Fibroblast of skin of left biceps (primary cell): ENCODE results near the gene SRRM3.
"Not testable (repeated sequence)": the region's sequence is repeated elsewhere in the genome, so short reads cannot be mapped to it uniquely, and the experiment has no call there.

Experiments used
- DNase-seq, 2 experiments: peaks; one replicate each; pipeline ENCODE4 v3.0.0-alpha.2; 2013; ENCODE audit warnings: low read depth in 2 of 2

SRRM3 gene

DNA sequence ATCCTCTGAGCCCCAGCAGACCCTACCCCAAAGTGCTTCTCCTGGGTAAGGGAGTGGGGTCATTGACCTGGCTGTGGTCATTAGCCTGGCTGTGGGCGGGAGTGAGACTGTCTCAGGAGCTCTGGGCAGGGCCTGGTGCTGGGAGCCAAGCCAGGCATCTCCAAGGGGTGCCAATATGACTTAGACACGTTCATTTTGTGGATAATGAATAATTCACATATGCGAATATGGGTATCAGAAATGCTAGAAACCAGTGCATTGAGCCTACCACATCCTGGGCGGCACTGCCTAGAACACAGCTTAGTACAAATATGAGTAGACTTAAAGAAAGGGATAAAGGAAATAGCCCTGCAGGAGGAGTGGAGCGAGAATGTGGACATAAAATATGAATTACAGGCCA, 14.4 kb upstream of the SRRM3 start:
- DNase-seq, result no peak

DNA sequence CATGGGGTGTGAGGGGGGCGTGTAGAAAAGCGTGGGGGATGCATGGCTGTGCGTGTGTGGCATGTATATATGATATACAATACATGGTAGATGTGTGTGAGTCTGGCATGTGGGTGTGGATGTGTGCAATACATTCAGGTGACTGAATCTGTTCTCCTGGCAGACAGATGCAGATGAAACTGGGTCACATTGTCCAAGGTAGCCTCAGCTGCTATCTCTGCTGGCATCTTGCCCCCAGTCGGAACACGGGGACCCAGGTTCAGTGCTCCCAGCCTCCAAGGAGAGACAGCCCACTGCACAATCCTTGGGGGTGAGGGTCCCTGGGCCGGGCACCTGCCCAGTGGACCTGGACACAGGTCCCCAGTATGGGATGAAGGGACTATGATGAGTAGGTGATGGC, 12.4 kb upstream of the SRRM3 start:
- DNase-seq, result no peak

DNA sequence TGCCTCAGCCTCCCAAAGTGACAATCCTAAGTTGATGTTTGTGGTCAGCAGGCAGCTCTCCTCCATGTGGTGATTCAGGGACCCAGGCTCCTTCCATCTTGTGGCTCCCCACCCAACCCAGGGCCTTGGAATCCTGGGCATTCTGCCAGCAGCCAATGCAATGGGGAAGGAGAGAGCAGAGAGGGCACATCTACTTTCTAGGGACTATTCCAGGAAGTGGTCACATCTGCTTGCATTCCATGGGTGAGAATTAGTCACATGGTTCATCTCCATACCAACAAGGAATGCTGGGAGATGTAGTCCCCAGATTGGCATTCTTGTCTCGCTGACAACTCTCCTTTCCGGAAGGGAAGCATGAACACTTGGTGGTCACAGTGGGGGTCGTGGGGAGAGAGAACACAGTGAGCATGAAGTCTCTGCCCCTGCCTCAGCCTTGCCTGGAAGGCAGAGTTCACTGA, 9.9 kb upstream of the SRRM3 start:
- no peak for DNase-seq

DNA sequence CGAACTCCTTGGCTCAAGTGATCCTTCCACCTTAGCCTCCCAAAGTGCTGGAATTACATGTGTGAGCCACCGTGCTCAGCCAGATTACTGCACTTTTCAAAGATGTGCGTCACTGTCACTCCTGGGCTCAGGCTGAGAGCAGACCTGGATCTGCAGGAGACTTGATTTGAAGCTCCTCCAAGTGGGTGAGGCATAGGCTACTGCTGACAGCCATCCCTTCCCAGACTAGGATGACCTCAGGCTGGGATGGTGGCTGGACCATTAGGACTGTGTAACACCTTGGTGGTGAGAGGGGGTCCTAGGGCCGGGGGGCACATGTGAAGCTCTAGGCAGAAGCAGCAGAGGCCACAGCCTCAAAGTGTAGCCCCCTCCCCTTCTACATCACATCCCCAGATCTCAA, 8.2 kb upstream of the SRRM3 start:
- DNase-seq, result no peak

DNA sequence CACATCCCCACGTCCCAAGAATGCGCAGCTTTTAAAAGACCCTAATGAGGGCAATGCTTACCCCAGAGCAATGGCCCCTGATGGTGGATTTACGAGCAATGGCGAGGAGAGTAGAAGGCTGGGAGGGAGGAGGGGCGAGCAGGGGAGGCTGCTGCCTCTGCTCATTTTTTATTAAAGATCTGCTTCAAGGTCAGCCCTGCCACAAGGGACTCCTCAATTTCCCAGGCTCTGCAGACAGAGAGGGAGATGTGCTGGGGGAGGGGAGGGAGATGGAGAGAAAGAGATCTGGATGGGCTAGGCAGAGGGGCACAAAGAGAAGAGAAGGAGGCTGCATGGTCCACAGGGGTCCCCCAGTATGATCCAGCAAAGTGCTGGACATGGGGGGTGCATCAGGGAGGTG, 7.8 kb upstream of the SRRM3 start:
- no peak for DNase-seq

DNA sequence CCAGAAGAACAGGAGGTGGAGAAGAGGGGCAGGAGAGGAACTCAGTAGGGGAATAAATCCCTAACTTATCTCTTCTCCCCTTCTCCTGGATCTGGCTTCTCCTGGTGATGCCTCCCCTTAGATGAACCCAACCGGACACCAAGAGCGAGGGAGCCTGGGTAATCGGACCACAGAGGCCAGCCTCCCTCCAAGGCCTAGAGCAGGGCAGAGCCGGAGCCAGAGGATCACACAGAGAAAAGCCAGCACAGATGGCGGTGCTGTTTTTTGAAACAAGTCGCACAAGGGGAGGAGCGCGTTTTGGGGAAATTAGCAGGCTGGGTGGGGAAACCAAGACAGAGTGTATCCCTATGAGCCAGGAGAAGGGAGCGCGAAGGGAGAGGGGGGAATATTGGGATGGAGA, 4.9 kb upstream of the SRRM3 start:
- no peak for DNase-seq

DNA sequence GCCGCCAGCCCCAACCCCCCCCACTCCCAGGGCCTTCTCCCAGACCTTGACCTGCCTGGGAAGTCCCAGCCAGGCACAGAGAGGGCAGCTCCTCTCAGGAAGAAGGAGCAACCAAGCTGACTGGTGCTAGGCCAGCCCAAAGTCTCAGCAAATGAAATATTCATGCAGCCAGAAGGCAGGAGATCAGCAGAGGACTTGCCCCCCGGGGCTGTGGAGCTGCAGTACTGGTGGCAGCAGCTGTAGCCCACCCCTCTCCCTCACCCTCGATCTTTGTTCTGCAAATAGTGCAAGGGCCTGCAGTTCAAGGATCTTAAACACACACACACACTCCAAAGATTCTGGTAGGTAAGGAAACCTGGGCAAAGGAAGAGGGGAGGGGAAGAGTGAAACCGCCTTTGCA, 3.5 kb upstream of the SRRM3 start:
- no peak for DNase-seq

DNA sequence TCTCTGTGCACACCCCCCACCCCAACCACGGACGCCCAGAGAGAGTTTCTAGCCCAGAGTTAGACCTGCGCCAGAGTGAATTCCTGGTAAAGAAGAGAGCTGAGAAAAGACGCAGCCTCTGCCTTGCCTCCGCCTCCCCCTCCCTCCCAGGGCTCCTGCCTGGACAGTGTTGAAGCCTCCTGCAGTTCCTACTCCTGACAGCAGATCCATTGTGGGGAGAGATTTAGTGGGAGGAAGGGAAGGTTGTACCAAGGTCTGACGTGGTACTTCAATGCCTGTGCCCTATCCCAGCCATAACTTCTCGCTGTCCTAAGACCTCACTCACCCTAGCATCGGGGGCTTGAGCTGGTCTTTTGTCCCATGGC, 952 bp downstream of the SRRM3 start:
- no peak for DNase-seq

DNA sequence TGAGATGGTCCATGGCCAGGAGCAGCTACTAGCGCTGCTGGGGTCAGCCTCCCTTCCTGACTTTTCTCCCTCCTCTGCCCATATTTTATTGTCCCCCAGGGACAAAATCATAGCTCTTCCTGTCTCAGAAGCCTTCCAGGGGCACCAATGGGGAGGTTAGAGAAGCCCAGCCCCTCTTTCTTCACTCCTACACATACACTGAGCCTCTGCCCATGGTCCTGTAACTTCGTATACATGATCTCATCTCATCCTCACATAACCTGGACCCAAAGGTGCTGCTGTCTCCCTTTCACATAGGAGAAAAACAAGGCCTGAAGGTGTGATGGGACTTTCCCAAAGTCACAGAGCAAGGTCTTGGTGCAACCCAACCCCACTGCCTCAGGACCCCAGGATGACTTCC, 2.5 kb downstream of the SRRM3 start:
- DNase-seq, result no peak

DNA sequence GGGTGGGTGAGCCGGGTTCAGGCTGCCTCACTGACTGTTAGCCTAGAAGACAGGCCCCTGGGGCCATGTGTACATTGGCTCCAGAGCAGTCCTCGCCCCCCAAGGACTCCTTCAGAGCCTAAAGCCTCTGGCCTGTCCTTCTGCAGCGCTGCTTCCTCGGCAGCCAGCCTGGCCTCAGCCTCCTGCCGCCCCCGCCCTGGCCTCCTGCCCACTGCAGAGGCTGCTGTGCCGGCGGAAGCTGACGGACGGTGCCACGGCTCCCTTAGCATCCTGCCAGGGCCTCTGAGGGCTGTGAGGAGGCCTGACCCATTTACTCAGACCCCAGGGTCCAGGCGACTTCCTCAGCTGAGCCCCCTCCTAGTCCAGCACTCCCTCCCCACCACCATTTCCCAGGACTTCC, 4.9 kb downstream of the SRRM3 start:
- no peak for DNase-seq

DNA sequence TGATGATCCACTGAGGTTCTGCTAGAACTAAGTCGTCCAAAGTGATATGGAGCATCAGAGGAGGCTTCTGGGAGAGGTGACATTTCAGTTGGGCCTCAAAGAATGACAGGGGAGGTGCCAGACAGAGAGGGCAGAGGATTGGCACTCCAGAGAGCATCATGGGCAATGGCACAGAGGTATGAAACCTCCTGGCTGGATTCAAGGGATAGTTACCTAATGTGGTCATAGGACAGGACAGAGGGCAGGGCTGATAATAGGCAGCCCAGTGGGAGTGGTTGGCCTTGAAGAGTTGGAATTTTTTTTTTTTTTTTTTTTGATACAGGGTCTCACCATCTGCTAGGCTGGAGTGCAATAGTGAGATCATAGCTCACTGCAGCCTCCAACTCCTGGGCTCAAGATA, 7.6 kb downstream of the SRRM3 start:
- DNase-seq, result no peak

DNA sequence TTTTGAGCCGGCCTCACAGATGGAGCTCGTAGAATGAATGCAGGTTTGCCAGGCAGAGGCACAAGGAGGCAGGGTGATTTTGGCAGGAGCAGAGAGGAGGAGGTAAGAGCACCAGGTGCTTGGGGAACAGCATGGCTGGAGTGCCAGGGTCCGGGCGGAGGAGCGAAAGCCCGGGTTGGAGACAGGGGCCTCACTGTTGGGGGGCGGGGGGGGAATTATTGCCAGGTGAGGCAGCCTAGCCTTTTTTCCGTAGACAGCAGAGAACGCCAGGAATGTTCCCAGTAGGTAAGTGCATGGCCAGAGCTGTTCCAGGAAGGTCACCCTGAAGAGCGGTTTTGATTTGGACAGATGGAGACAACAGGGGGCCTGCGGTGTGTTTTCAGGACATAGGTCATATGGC, 9.5 kb downstream of the SRRM3 start:
- DNase-seq, result no peak

DNA sequence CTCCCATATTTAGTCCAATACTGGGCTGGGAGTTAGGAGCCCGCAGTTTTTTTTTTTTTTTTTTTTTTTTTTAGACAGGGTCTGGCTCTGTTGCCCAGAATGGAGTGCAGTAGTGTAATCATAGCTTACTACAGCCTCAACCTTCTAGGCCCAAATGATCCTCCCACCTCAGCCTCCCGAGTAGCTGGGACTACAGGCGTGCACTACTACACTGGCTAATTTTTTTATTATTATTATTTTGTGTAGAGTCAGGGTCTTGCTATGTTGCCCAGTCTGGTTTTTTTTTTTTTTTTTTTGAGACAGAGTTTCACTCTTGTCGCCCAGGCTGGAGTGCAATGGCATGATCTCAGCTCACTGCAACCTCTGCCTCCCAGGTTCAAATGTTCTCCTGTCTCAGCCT, 13.7 kb downstream of the SRRM3 start:
- not testable (repeated sequence) for DNase-seq

DNA sequence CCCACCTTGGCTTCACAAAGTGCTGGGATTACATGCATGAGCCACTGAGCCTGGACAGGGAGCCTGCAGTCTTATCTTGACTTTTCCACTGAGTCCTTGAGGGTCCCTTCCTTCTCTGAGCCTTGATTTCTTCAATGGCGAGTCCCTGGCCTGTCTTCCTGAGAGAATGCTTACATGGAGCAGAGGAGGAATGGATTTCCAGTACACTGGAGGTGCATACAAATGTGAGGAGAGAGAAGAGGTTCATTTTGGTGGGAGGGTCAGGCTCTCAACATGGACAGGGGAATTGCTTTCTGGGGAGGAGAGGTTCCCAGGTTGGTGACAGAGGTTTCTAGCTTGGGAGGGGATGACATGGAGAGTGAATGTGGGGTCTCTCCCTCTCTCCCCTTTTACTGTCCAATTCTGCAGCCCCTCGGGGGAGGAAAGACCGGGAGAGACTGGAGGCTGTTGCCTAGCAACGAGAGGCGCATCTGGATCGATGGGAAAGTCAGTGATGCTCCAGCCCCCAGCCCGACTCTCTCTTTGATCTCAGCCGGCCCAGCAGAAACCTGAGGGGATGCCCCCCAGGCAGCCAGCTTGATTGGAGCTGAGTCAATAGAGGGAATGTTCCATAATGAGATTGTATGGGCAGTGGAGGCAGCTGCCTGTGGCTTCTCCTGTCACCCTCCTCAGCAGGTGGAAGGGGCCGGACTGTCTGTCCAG, 14.8 kb downstream of the SRRM3 start:
- DNase-seq, result no peak

DNA sequence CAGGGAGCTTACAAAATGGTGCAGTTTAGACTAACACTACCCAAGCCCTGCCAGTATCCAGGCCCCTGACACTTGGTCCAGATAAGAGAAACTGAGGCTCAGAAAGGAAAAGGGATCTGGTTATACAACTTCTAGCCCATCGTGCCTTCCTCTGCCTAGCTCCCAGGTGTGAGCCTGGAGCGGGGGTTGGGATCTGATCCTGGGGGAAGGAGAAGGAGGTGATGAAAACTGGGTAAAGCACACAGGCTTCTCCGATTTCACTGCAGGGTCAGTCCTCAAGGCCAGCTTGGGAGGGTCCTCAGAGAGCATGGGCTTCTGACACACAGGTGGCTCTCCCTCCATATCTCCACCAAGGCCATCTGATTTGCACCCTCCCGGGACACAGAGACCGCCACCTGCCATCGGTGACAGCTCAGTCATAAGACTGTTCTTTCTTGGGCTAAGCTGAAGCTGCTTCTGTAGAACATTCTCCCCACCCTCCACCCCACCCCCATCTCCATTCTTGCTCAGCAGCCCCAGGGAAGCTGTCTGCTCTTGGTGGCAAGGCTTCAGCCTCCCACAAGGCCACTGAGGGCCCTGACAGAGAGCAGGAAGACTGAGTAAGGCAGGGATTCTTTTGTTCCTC, 16.4 kb downstream of the SRRM3 start:
- no peak for DNase-seq

DNA sequence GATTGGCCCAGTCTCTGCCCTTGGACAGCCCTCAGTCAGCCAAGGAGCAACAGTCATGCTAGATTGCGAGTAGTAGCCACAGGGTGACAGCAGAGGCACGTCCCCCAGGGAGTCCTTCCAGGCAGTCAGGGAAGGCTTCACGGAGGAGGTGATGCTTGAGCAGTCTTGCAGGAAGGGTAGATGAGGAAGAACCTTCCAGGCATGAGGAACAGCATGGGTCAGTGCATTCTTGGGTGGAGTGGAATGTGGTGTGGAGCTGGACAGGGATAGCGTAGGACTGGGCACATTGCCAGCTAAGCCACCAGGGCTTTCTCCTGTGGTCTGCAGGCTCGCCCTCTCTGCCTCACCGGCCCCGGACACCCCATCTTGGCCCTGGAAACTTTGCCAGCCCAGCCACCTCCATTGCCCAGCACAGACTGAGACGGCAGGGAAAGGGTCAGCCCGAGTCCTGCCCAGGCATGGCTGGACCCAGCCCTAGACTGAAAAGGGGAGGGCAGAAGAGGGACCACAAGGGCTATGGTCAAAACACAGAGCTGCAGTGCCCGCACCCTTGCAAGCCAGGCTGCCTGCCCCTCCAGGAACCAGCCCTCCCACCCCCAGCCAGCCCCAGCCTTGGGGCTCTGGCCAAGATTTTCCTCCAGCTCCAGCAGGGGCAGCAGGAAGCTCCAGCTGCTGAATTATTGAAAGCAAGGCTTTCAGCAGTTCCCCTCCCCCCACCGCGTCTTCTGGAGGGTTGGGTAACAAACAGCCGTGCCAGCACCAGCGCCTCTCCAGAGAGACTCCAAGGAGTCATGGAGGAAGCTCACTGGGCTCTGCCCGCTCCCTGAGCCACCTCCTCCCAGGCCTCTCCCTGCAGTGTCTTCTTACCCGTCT, 18.7 kb downstream of the SRRM3 start:
- DNase-seq, result no peak

DNA sequence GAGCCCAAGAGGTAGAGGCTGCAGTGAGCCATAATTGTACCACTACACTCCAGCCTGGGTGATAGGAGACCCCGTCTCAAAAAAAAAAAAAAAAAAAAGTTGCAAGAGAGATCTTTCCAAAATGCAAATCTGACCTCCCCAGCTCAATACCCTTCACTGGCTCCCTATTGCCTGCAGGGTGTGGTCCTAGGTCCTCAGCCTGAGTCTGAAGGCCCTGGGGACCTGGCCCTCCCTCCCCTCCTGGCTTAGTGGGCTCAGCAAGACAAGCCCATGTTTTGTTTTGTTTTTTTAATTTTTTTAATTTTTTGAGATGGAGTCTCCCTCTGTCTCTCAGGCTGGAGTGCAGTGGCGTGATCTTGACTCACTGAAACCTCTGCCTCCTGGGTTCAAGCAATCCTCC, 20.6 kb downstream of the SRRM3 start:
- no peak for DNase-seq

DNA sequence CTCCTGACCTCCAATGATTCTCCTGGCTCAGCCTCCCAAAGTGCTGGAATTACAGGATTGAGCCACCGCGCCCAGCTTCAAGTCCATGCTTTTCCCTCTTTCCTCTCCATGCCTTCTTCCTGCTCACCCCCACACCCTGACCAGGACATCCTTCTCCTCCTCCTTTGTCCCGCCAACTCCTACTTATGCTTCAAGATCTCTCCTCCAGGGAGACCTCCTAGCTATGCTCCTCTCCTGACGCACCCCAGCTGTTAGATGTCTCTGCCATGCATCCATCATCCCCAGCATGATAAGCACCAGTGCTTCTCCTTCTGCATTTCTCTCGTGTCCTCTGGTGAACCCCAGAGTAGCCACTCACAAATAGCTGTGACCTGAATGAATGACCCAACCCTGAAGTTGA, 21.1 kb downstream of the SRRM3 start:
- no peak for DNase-seq

DNA sequence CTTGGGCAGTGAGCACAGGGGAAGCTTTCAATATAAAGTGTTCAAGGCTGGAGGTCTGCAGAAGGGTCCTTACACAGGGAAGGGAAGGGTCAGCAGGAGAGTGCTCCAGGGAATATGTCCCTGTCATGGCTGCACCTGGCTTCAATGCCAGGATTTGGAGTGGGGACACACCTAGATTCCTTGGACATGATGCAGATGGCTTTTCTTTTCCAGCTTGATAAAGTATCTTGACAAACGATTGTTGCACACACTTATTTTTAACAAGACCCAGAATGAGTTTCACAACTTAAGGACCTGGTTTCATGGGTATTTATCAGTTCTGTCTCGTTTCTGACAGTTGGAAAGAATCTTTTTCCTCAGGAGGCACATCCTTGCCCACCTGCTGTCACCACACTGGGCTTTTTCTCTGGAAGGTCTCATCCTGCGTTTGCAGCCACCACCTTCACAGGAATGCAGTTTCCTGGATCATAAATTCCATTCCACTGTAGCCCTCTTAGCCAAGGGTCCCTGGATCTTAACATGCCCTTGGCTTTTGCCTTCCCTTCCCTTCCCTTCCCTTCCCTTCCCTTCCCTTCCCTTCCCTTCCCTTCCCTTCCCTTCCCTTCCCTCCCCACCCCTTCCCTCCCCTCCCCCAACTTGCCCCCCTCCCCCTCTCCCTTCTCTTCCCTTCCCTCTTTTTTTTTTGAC, 21.7 kb downstream of the SRRM3 start:
- no peak for DNase-seq

DNA sequence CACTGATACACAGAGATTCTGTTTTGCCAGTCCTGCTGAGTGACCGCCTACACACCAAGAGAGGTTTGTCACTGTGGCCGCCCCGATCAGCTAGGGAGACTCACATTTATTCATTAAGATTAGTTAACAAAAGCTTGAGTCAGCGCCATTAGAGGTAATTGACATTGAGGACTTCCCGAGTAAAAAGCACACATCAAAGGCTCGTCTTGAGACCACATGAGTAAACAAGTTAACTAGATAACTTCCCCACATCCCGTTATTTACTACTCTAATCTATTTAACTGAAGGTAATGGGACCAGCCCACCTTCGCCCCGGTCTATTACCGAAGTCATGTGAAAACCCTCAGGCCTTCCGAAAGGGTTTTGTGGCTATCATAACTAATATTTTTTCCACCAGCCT, 23.0 kb downstream of the SRRM3 start:
- no peak for DNase-seq

DNA sequence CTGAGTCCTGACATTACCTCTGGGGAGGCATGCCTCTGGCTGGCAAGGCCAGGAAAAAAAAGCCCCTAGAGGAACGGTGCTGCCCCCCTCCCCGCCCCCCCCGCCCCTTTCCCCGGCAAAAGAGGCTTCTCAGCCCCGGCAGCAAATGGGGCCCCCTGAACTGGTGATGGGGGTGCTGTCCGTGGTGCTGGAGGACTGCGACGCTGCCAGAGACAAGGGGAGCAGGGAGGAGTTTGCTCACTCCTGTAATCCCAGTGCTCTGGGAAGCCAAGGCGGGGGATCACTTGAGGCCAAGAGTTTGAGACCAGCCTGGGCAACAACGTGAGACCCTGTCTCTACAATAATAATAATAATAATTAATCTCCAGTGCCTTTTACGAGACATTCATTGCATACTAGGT, 23.7 kb downstream of the SRRM3 start:
- DNase-seq, result no peak

DNA sequence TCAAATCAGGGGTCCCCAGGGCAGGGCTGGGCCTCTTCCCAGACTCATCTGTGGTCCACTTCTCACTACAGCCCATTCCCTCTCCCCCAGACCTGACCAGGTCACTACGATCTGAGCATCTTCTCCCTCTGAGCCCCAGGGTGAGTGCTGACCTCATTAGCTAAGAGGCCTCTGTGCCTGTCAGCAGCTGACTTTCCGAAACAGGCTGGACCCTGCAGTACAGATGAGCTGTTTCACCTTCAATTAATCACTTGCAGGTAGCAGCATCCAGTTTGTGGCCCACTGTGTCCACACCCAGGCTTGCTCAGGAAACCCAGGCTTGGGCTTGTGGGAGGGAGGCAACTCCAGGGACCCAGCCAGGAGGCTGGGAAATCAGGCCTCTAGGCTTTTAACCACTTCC, 24.3 kb downstream of the SRRM3 start:
- DNase-seq, result no peak
